Measurements from ENCODE around the gene ADCY1.
"Not testable (repeated sequence)": the region's sequence is repeated elsewhere in the genome, so short reads cannot be mapped to it uniquely, and the experiment has no call there.

Gene ADCY1

DNA sequence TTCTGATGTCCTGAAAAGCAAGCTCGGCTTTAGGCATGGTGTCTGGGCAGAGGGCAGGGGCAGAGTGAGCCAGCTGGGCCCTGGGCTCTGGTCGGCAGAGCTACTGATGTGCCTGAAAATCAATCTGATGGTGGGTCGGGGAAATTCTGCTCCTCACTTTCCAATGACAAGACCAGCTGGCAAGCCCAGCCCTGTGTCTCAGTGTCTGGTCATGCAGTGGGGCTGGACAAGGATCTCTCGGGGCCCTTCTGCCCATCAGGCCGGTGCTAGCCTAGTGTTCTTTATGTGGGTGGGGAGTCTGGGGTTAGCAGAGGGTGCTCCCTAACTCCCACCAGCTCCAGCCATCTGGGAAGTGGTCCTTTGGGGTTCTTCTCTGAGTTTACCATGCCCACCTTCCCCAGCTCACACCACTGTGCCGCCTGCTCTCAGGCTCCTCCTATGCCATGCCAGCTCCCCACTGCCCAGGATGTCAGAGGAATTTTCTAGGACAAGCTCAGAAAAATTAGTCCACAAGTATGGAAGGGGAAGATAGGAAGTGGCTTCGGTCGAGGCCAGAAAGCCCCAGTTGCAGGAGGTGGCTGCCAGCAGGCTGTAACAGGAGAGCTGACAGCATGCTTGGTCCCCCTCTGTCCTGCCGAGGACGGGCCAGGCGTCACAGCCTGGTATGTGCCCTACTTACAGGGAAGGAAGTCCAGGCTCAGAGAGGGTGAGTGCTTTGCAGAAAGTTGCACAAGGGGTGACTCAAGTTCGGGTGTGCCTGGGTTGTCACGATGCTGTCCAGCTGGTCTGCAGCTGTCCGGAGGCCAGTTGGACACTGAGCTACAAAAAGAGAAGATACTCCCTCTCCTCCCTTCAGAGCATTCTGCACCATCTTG is 135.2 kb downstream of the ADCY1 start:
- DNase-seq (ENCODE audit: low read depth in 4 of 4, low spot score in 1 of 4) = no peak

DNA sequence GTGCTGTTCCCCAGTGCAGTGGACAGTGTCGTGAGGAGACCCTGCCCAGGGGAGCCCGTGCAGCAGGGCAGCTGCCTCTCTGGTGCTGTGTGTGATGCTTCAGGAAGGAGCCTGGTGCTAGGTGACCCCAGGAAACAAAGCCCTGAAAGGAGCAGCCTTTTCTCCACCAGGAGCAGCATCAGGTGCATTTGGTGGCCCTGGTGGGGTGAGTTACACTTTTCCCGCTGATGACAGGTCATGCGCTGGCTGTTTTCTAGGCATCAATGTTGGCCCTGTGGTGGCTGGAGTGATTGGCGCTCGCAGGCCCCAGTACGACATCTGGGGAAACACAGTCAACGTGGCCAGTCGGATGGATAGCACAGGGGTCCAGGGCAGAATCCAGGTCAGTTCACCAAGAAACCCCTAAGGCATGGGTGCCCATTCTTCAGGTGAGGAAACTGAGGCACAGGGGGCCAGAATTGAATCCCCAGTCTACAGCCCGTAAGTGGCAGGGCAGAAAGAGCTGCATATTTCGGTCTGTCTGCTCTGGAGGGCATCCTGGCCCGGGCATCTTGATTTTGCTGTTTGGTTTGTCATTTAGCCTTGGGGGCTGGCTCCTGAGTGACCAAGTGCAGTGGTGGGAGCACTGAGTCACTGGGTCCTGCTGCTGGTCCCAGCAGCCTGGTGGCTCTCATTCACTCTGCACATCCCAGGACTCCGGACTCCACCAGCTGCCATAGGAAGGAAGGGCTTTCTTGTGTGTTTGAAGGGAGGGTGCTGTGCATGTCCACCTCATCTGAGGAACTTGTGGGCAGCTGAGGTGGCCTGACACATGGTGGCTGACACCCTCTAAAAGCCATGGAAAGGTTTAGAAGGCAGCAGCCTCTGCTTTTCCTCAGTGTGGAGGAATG is 136.3 kb downstream of the ADCY1 start:
- no peak for DNase-seq (ENCODE audit: low read depth in 4 of 4, low spot score in 1 of 4)

DNA sequence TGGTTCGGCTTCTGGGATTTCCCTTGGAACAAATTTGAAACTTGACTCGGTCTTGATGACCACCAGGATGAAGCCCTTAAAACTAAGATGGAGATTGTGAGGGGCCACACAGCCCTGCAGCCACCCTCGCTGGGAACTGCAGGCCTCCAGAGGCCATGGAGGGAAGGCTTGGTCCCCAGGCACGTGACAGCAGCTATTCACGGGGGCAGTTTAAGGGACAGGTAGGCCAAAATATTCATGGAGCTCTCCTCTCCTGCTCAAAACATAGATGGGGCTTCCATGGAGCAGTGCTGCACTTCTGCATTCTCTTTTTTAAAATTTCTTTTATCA is 137.0 kb downstream of the ADCY1 start:
- no peak for DNase-seq (ENCODE audit: low read depth in 4 of 4, low spot score in 1 of 4)

DNA sequence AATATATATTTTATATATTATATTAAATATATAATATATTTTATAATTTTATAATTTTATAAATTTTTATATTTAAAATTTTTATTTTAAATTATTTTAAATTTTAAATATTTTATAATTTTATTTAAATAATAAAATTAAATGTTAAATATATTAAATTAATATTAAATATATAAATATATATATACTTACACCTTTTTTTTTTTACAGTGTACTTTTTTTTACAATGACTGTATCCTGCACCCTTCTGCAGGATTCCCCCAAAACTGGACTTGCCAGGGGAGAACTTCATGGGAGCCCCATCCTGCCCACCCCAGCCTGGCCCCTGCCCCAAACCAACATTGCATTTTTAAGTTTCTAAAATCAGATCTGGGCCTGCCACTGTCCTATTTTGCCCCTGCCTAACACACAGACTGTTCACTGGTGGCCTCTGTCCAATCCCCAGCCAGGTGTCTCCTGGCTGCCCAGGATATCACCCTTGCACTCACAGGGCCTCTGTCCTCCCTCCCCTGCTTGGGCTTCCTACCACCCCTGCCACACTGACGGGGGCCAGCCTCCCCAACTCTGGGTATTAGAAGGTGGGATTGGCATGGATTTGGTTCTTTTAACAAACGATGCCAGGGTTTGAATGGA is 138.0 kb downstream of the ADCY1 start:
- no peak for DNase-seq (ENCODE audit: low read depth in 4 of 4, low spot score in 1 of 4)

DNA sequence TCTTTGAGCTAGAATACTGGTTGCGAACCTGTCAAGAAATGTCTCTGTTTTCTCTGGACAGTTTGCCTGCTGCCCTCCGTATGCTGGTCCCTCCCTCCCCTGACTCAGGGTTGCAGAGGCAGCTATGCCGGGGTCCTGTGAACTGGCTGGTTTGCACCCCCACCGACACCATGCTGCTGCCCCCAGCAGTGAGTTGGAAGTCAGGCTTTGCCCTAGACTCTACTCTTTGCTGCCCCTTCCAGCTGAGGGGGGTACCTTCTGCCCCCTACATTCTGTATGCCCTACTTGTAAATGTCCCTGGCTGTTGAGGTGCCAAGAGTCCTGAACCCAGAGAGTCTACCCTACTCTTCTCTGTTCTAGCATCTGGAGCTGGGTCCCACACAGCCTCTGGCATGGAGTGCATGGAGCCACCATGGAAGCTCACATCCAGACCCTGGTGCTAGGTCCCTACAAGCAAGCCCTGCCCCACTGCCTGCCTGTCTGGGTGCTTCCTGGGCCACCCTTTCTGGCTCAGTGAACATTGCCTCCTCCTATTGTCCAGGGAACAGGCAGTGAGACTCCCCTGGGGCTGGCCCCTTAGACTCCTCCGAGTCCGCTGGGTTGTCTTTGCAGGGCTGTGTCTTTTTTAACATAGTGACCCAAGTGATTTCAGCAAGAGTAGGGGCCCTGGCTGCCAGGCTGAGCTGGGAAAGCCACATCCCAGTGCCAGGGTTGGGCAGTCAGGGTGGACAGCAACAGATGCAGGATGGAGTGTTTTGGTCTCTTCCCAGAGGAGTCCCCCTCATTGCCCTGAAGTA is 138.9 kb downstream of the ADCY1 start:
- no peak for DNase-seq (ENCODE audit: low read depth in 4 of 4, low spot score in 1 of 4)

DNA sequence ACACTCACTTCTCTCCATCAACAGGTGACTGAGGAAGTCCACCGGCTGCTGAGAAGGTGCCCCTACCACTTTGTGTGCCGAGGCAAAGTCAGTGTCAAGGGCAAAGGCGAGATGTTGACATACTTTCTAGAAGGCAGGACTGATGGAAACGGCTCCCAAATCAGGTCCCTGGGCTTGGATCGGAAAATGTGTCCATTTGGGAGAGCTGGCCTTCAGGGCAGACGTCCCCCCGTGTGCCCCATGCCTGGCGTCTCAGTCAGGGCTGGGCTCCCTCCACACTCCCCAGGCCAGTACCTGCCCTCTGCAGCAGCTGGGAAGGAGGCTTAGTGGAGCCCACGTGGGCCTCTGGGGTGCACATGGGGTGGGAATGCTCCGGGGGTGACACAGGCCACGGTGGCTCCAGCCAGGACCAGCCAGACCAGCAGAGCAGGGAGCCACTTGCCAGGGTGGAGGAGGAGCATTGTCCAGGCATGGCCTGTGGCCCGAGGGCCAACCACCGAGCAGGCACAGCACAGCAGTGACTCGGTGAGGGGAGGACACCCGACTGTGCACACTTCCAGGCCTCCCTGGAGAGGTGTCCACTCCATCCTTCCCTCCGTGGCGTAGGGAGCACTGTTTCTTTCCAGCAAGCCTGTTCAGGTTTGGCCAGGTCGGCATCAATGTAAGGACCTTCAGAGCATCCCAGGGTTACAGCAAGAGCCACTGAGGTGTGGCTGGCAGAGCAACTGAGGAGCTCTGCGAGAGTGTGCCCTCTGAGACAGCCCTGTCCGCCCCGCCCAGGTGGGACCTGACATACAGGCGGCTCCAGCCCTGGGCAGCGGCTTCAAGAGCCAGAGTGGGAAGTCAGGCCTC is 139.7 kb downstream of the ADCY1 start:
- no peak for DNase-seq (ENCODE audit: low read depth in 4 of 4, low spot score in 1 of 4)

DNA sequence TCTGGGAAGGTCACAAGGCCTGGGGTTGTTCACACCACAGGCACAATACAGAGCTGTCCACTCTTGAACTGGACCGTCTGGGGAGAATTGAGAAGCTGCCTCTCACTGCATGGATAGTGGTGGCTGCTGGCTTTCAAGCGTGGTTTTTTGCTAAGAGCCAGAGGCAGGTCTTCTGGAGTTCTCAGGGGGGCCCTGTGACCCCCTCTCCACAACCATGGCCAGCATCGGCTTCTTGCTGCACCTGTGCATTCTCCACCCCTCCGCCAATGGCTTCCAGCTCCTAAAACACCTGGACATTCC is 140.3 kb downstream of the ADCY1 start:
- DNase-seq (ENCODE audit: low read depth in 4 of 4, low spot score in 1 of 4) = no peak

DNA sequence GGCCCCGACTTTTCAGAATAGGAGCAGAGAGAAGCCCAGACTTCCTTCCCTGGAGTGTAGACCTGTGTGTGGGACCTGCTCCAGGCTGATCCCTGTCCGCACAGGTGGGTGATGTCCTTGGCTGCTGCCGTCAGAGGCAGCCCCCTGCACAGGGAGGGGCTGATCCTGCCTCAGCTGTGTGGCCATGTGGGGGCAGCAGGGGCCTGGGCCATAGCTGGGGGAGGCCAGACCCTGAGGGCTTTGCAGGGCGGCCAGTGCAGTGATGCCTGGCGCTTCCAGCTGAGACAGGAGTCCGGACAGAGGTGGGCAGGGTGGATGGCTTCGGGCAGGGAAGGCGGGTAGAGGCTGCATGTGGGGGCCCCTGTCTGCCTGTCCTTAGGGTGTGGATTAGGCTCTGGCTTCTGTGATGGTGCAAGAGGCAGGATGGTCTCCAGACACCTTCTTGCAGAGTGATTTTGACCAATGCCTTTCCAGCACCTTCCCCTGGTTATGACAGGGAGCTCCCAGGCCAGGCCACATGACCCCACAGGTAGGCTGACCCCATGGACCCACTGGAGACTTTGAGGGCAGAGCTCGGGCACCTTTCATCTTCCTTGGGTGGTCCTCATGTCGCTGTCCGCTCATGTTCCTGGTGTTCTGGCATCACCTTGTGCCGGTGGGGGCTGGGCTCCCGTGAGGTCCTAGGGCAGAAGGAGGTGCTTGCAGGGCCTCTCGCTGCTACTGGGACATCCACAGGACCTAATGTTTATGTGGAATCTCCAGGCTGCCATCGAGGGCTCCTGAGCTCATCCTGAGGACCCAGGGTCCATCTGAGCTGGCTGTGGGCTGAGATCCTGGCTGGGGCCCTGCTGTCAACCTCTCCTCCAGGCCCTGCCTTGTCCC is 141.5 kb downstream of the ADCY1 start:
- no peak for DNase-seq (ENCODE audit: low read depth in 4 of 4, low spot score in 1 of 4)

DNA sequence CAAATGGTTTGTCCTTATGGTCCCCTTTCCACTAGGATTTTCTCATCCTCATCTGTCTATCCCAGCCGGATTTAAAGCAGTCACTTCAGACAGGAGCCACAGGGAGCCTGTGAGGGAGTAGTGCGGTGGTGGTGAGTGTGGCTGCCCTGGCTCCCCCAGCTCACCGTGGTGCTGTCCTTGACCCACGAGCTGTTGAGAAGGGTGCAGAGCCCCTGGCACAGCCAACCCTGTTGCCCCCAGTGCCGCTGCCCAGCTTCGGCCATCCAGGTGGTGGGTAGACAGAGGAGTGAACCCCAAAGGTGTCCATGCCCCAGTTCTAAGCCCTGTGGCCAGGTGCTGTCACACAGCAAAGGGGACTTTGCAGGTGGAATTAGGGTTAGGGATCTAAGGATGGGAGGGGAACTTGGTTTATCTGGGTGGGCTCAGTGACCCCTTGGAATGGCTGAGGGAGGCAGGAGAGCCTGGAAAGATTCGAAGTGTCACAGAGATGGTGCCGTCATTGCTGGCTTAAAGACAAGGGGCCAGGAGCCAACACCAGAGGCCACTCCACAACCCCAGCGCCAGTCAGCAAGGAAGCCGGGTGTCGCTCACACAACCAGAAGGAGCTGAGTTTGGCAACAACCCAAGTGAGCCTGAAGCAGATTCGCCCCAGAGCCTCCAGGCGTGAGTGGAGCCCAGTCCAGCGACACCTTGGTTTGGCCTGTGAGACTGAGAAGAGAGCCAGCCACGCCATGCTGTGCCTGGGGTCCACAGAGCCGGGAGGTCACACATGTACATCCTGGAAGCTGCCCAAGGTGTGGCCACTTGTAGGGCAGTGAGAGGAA is 142.4 kb downstream of the ADCY1 start:
- DNase-seq (ENCODE audit: low read depth in 4 of 4, low spot score in 1 of 4) = no peak

DNA sequence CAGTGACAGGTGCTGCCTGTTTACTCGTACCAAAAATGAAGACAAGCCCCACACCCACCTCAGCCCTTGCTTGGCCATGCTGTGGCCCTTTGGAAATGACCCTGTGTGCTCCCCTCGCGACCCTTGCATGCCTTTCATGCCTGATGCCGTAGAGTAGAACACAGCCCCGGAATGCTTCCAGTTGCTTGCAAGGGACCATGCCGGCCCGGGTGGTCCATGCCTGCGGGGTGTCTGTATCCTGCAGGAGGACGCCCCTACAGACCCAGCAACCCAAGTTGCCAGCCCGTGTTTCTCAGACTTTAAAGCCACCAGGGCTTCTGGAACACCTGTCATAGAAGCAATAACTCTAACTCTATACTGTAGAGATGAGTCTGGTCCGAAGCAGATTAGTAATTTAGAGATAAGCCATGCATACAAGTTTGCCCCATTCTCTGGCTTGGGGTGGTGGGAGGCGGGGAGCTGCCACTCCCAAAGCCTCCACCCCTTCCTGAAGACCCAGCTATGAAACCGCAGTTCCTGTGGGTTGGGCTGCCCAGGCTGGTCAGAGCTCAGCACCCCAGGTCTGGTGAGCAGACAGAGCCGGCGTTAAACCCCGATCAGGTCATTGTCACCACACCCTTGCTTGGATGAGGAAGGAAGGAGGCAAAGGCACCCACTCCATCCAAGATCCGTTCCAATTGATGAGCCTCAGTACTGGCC is 143.5 kb downstream of the ADCY1 start:
- DNase-seq (ENCODE audit: low read depth in 4 of 4, low spot score in 1 of 4) = no peak

DNA sequence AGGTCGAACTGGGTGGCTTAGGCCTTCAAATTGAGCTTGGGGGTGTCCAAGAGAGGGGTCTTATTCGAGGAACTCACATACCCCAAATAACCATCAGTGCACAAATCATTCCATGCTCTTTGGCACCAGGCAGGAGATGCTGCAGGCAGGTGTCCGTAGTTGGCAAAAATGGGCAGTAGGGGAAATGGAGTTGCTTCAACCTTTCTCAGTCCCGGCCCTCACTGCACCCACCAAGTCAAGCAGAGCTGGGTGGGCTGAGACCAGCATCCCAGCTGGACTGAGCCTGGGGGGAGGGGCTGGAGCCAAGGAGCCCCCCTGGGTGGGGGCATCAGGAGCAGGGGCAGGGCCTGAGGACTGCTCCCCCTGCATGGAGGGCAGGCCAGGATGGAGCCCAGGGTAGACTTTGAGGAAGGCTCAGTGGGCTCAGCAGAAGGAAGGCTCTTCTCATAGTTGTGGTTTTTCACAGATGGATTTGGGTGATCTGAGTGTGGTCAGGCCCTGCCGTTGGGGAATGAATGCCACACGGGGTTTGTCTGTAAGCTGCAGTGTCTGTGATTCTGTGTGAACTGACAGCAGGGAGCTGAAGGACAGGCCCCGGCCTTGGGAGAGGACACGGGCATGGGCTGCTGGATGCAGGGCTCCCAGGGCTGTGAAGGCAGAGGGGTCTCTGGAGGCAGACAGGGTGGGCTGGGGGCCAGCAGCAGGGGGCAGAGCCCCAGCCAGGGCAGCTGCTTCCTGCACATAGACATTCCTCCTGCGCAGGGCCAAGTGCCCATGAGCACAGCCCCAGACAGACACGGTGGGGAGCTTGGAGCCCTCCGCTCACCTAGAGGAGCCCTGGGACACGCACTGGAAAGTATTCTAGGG is 144.5 kb downstream of the ADCY1 start:
- no peak for DNase-seq (ENCODE audit: low read depth in 4 of 4, low spot score in 1 of 4)

DNA sequence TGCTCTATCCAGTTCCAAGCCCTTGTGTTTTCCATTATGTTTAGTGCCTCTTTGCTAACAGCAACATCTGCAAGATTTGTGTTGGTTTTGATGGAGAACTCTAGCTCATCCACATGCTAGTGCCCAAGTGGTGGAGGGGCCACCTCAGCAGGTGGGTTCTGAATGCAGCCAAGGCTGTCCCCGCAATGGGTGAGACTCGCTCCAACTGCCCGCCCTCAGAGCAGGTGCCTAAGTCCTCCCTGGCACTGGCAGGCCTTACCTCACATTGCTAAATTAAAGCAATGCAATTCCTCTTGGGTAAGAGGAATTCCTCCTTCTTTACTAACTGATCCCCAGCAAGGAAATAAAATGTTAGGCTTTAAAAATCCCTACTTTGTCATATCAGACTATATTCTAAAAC is 146.8 kb downstream of the ADCY1 start:
- no peak for DNase-seq (ENCODE audit: low read depth in 4 of 4, low spot score in 1 of 4)

DNA sequence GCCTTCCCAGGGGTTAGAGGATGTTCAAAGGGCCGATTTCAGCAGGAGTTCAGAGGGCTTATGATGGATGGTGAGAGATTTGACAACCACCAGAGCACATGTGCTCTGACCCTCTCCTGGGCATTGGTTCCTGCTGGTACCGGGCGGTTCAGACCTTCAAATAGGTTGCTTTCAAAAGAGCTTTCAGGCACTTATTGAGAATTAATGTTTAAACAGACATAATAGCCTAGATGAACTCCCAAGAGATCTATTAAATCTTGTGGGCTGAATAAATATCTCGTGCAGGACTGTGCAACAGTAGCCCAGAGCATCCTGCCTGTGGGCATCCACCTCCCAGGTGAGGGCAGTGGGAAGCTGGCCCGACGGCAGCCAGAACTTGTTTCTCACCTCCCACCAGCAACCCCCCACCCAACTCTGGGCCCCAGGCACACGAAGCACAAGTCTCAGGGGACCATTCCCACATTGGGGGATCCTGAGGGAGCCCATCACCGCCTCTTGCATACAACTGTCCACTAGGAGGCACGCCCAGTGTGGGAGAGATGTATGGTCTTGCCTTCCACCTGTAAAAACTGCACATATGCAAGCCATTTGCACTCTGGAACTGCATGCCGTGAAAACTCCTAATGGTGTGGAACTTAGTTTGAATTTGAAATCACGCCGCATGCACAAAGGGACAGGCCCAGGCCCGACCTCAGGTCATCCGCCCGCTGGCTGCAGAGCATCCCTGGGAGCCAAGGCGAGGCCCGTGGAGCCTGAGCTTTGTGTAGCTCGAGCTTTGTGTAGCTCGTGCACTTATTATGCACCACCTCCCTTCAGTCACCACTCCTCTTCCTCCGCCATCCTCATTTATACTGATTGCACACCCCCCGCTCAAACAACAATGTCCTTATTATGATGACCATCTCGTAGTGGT is 147.8 kb downstream of the ADCY1 start:
- DNase-seq (ENCODE audit: low read depth in 4 of 4, low spot score in 1 of 4) = no peak

DNA sequence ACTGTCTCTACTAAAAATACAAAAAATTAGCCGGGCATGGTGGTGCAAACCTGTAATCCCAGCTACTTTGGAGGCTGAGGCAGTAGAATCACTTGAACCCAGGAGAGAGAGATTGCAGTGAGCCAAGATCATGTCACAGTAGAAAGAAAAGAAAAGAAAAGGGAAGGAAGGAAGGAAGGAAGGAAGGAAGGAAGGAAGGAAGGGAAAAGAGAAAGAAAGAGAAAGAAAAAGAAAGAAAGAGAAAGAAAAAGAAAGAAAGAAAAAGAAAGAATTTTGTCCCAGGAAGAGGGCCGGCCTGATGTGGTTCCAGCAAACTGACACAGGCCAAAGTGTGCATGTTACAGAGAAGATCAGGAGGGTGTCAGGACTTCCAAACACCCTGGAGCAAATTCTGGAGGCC is 151.1 kb downstream of the ADCY1 start:
- DNase-seq (ENCODE audit: low read depth in 4 of 4, low spot score in 1 of 4) = not testable (repeated sequence)

DNA sequence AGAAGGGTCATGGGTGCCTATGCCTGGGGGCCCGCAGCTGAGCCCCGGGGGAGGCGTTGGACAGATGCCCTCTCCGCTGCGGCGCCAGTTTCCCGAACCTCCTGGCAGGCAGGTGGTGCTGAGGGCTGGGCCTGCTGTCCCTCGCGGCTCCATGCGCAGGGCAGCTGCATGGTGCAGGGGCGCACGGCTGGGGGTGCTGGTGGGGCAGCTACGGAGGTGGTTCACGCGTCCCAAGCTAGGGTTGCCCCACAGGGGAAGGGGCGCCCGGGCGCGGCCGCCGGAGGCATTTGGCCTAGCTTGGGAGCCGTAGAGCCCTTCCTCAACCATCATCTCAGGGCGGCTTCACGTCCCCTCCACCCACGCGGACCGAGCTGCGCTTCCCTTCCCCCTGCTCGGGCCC is 152.7 kb downstream of the ADCY1 start:
- no peak for DNase-seq (ENCODE audit: low read depth in 4 of 4, low spot score in 1 of 4)
